Activated CD8-positive, alpha-beta memory T cell treated with anti-CD3 and anti-CD28 coated beads, Interleukin-2, amount 50 U/mL, for 4 hours (primary cell): Measurements from ENCODE around the gene ITPRID1.
"Not testable (repeated sequence)": the region's sequence is repeated elsewhere in the genome, so short reads cannot be mapped to it uniquely, and the experiment has no call there.

Experiments
- DNase-seq: peaks from one replicate; pipeline ENCODE4 v3.0.0-alpha.2; 2020

Gene ITPRID1

DNA sequence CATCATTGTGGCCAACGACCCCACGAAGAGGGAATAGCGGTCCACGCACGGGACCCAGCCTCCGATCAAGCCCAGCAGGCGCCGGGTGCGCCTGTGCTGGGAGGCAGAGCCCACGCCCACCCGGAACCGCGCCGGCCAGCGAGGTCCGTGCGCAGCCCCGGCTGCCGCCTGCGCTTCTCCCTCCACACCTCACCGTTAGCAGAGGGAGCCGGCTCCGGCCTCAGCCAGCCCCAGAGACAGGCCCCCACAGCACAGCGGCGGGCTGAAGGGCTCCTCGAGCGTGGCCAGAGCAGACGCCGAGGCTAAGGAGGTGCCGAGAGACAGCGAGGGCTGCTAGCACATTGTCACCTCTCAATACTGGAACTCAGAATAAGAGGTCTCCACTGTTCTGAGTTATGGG lies 3.6 kb downstream of the ITPRID1 start:
- DNase-seq = no peak

DNA sequence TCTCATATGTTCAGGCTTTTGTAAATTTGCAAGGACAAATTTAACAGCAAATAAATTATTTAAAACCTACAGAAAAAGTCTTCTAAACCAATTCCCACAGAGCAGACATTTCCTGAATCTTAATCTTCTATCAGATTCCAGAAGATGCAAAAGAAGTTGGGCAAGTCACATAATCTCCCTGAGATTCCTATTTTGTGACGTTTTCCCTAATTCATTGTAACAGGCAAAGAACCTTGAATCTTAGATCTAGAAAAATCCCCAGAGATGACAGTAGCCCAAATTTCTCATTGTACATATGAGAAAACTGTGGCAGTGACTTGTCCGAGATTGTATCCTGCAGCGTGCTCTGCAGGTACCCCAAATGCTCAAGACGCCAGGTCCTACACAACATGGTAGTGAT lies 4.9 kb downstream of the ITPRID1 start:
- no peak for DNase-seq

DNA sequence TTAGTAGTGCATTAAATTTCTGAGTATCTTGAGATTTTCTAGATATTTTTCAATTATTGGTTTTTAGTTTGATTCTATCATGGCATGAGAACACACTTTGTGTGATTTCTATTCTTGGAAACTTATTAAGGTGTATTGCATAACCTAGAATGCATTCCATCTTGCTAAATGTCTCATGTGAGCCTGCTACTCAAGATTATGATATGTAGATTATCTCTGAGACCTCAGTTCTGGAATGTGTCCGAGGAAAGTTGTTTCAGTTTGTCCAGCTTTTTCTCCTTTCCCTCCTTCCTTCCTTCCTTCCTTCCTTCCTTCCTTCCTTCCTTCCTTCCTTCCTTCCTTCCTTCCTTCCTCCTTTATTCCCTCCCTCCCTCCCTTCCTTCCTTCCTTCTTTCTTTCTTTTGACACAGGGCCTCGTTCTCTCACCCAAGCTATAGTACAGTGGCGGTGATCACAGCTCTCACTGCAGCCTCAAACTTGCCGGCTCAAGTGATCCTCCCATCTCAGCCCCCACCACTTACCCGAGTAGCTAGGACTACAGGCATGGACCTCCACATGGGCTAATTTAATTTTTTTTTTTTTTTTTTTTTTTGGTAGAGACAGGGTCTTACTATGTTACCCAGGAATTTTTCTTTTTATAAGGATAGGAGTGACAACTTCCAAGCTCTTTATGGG lies 7.6 kb downstream of the ITPRID1 start:
- DNase-seq = no peak

DNA sequence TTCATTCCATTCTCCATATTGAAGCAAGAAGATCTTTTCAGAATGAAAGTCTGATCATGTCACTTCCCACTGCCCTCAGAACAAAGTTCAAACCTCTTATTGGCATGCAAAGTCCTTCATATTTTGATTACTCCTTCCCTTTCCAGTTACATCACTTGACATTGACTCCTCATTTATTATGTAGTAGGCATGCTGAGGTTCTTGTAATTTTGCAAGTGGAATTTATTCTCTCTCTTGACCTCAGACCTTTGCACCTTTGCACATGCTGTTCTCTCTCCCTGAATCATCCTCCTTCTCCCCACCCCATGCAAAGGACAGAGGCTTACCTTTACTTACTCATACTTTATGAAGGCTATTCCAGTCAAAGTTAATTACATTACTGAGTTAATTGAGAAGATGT lies 13.0 kb downstream of the ITPRID1 start:
- DNase-seq = no peak

DNA sequence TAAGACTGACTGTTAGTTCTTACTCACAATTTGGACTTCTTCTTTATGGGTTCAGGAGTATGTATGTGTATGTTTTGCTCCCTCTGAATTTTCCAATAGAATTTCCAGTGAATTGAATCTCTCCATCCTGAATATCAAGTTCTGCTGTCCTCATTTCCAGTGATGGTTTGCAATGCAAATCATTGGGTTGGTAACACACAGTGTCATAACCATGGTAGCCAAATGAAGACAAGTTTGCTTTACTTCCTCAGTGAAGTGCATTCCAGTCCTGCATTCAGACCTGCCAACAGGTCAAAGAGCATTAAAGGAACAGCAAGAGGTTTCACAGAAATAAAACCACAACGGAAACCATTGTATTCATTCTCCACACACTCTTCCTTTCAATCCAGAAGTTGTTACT lies 15.2 kb downstream of the ITPRID1 start:
- DNase-seq = no peak

DNA sequence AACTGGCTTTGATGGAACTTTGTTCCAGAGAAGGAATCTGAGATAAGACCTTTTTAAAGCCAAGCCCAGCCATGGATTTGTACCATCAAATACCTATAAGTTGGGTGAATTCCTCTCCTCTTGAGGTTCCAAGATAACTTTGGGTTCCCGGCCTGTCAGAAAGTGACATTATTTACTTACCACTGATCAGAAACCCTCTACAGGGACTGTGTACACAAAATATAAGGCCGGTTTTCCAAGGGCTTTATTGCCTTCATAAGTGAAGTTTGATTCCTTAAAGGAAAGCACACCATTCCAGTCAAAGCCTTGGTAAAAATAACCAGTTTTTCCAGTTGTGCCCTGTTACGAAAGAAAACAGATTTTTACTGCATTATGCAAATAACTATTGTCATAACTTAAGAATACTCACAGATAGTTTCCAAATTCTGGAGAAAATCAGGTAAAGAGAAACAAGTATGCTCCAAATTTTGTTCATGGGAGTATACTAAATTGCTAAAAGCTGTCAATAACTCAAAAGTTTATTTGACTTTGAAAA lies 26.8 kb downstream of the ITPRID1 start:
- not testable (repeated sequence) for DNase-seq

DNA sequence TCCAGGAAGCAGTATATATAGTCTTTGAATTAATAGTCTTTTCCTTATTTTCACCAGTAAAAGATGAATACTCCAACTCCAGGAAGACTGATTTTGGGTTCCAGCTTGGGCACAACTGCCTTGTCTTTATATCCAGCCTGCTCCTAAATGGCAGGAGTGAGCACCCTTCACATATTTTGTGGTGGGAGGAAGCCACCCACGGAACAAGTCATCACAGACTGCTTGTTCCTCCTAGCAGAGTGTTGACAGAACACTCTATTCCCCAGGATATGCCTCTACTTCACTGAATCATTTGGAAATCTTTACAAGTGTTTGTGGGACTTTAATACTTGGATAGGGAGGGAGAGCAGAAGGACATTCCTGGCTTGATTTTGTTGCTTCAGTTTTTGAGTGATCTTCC lies 31.7 kb downstream of the ITPRID1 start:
- DNase-seq = no peak

DNA sequence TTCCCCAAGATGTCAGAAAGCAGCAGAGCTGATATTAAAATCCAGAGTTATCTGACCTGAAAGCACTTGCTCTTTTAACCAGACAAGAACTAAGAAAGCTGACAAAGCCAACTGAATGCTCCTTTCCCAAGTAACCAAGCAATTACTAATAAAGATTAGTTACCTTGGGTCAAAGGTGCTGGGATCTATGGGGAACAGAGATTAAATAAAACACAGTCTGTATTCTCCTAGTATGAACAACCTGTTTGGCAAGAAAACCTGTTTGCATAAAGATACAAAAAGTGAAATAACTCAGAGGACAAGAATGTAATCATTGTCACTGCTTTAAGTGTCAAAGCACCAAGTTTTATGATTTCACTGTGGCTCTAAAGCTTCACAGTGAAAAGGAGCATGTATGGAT lies 35.7 kb downstream of the ITPRID1 start:
- no peak for DNase-seq

DNA sequence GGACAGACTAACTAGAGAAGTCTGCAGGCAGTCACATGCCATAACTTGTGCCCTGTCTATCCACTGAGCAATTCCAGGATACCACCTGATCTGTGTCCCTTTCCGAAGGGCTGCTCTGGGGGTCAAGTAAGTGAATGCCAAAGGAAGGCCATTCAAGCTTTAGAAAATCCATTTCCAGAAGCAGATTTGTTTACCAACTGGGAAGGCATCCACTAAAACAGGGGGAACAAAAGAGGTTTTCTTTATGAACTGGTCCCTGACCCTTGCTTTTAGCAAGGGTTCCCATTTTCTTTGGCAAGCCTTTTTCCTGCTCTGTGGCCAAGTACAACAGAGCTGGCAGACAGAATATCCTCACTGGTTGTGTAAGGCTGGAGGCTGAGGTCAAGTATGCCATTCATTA lies 36.5 kb downstream of the ITPRID1 start:
- DNase-seq = no peak

DNA sequence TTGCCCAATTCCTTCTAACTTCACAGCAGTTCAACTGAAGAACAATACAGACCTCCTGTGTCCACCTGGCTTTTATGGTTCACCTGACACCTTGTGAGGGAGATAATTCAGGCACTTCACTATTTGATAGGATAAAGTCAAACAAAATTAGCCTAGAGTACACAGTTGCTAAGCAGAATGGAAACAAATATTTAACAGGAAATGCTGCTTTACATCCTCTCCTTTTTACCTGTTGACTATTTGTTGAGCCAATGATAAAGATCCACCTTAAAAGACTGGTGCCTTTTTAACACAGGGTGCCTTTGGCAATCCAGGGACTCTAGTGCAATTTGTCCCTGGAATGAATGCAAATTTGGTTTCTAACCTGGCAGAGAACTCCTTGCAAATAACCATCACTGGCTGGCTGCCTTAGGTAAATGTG lies 39.8 kb downstream of the ITPRID1 start:
- DNase-seq = no peak

DNA sequence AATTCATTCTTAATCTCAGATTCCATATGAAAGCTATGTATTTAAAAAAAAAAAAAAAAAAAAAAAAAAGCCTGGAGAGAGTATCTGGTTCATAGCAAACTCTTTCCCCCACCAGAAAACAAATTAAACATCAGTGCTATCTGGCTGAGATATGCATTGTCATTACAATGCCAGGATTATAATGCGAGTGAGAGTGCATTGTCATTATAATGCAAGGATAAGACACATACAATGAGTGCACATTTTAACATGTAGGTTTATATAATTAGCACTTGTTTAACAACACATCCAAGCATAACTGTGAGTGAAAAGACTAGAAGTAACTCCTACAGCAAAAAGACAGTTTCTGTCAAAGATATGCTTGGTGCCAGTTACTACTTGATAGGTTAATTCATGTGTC lies 48.1 kb downstream of the ITPRID1 start:
- no peak for DNase-seq

DNA sequence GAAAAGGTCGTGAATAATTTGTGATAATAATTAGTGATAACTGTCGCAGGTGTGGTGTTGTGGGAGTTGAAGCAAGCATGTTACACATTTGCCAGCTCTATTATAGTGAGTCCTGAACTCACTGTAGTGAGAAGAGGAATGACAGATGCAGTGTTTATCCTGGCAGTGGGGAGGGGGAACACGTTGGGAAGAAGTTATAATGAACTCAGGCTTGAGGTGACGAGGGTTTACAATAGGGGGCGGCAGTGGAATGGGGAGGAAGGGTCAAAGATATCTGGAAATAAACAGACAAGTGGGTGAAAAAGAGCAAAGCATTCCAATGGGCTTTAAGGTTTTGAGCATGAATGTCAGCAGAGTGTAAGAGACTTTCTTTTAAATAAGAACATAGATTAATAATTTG lies 49.6 kb downstream of the ITPRID1 start:
- no peak for DNase-seq

DNA sequence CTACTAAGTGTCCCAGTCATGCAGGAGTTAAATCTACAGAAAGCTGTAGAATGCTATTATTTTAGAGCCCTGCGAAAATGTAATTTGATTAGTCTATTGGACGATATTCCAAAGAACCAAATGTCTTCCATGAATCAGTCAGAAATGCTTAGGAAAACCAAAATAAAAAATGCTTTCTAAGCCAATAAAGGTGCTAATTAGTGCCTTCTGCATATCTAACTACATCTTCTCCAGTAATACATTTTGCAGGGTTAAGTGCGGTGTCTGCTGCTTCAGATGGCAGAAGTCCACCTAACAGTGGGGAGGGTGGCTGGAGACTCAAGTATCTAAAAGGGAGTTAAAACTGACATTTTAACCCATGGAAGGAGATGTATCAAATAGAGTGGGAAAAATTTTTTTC lies 50.1 kb downstream of the ITPRID1 start:
- no peak for DNase-seq

DNA sequence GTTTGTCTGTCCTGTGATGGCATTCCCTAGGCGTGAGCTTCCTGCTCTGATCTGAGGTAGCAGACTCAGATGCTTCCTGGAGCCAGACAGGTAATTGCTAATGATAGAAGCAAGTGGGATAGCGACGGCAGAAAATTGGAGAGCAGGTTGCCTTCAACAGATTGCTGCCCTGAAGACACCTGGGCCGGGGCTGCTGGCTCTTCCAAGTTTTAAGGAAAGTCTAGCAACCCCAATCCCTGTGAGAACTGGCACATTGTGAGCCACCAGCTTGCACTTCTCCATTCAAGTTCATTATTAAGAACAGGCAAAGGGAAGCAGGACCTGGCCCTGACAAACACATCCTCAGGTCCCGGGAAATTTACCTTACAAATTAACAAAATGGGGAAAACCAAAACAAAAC lies 50.8 kb downstream of the ITPRID1 start:
- no peak for DNase-seq

DNA sequence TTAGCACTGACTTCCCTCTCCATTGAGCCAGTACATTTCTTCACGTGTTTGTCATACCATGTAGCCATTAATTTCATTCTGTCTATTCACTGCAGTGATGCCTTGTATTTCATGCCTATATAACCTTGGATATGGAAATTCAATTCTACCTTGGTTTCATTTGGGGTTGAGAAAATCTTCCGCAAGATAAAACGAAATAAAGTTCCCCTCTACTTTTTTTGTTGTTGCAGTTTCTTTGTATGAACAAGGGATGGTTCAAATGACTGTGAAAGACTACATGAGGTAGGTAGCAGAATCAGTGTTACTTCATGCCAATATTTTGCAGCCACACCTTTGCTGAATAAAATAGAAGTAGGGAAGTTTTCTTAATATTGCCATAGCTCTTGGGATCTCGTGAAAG lies 55.6 kb downstream of the ITPRID1 start:
- DNase-seq = no peak

DNA sequence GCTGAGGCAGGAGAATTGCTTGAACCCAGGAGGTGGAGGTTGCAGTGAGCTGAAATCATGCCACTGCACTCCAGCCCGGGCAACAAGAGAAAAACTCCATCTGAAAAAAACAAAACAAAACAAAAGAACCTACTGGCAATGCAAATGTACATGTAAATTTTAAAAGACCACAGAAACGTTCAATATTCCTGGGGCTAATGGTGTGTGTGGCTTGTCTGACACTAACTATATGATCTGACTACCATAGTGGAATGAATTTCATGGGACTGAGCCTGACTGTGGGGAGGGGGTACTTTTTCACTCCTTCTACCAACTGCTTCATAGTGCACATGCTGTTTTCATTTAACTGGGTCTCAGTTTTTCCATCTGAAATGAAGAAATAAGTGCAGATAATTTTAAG lies 69.6 kb downstream of the ITPRID1 start:
- no peak for DNase-seq

DNA sequence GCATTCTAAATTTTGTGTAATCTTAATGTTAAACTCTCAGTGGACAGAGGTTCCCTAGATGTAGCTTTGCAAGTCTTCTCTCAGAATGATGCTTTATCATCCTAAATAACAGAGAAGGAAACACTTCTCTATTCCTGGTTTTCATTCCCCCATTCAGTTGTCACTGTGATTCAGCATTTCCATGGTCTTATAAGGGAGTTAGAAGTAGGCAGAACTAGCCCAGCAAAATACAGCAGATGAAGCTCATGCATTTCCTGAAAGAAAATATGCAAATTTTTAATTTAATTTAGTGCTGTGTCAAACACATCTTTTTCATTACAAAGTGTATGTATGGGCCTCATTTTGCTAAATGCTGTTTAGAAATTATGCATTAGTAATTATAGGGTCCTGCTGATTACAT lies 70.1 kb downstream of the ITPRID1 start:
- DNase-seq = no peak

DNA sequence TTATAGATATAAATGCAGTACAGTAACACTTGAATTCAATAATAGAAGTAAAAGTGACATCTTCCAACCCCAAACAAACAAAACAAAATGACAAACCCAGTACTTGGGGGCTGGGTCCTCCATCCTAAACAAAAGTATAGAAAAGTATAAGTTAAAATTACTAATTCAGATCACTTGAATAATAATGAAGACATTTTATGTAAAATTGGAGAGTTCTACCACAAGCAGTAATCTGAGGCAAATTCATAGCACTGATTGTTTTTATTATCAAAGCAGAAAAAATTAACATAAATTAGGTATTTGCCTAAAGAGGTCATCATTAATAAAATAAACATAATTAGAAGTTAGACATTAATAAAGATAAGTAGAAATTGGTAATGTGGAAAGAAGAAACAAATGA lies 81.5 kb downstream of the ITPRID1 start:
- no peak for DNase-seq

DNA sequence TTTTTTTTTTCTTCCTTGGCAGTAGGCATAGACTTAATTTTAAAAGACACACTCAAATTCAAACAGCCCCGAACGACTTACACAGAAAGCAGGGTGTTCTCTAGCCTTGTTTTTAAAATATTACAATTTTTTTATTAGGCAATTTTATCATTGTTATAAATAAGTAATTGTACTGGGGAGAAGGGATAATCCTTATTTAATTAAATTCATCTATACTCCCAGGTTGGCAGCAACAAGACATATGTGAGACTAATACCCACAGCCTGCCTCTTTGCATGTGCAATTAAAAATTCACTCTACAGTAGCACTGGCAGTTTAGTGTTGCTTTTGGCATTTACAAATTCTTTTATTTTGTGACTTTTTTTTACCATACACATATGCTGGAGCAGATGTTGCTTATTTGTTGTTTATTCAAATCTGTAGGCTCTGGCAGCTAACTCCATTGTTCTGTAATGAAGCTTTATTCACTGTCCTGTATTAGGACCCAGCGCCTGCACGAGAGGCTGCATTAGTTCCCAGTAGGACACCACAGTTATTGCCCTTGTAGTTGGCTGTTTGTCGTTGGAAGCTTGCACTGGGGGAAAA lies 88.2 kb downstream of the ITPRID1 start:
- no peak for DNase-seq

DNA sequence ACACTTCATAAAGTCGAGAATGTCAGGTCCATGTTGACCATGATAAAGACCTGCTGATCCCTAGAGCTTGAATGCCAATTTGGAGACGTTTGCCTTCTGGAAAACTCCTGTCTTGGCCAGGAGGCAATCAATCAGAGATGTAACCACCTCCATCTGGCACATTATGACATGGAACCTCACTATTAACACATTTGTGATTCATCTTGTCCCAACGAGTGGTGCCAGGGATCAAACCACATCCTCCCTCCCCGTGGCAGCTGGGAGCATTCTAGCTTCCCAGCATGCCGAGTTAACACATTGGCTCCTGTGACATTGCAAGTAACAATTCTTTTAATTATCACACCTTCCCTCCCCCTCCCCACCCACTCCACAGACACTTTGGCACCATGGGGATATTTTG lies 89.2 kb downstream of the ITPRID1 start:
- no peak for DNase-seq

DNA sequence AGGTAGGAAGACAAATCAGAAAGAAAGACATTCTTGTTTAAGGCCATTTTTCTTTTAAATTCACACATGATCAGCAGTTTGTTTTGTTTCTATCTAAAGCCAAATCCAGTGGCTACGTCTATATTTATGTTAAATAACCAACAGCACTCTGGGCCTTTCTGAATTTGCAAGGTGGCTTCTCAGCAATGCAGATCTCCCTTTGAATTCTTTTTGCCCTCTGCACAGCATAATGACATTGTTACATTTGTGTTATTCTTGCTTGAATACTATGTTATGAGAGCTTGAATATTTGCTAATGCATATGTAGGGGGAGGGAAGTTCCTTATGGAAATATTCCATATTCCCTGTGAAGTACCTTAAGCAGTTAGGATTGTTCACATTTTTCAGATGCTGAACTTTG lies 99.7 kb downstream of the ITPRID1 start:
- DNase-seq = no peak

DNA sequence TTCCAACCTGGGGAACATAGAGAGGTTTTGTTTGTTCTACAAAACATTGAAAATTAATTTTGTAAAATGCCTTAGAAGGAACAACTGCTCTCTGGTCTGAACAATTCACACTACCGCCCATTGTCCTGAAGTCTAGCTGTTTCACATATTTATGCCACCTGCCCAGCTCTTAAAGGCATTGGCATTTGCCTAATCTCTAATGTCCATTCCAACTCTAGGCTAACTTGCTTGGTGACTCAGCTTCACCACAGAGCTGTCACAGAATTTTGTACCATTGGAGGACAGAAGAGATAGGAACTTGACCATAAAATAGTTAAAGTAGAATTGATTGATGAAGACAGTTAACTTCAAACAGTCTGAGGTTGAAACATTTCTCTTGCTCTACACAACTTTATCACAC lies 119.6 kb downstream of the ITPRID1 start:
- DNase-seq = no peak

DNA sequence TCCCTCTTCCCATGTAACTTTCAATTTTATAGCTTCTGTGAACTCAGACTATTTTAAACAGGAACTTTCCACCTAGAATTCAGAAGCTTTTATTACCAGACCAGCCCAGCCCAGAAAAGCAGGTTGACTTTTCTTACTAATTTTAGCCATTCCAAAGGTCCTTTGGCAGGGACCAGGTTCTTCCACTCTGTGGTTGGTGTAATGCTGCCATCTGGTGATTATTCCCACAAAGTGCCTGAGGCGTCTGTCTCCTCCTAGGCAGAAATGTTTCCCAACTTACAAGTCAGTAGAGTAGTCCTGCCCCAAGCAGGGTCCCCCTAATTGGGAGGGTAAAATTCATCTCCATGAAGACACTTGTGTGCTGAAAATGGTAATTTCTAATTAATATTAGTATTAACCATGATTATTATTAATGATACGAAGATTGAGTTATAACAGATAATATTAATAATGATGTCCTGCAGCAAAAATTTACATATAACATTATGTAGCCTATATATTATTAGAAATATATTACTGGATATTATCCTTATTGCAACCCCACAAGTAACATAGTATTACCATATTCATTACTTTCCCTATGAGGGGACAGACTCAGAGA lies 120.1 kb downstream of the ITPRID1 start:
- no peak for DNase-seq

DNA sequence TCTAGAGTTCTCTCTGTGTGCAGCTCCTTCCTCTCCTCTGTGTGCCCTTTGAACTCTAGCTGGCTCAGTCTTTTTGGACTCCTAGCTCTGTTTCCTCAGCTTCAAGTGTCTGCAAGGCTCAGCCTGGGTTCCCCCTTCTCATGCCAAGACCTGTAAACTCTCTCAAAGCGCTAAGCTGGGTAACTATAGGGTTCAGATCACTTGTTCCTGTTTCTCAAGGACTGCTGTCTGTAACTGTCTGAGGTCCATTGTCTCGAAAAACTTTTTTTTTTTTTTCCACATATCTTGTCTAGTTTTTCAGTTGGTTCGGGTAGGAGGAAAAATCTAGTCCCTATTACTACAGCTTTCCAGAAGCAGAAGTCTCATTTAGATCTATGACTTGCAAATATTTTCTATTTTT lies 126.5 kb downstream of the ITPRID1 start:
- no peak for DNase-seq

DNA sequence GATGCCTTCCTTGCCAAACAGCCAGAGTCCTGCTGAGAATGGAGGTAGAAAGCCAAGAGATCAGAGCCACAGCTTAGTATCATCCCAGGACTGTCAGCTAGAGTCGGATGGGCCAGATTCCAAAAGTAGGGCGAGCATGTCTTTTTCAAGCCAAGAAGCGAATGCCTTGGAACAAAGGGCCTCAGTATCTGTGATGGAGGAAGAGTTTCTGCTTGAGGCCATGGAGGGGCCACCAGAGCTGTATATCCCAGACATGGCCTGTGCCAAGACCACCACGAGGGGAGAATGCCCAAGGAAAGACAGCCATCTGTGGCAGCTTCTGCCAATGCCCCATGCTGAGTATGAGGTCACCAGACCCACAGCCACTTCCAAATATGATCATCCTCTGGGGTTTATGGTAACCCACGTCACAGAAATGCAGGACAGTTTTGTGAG lies 128.8 kb downstream of the ITPRID1 start:
- no peak for DNase-seq
